A673 (cell line): ENCODE results near the gene NFASC.

ENCODE experiments used
- EZH2 ChIP-seq: fragments of 200-600 bp; sonication (generic); IDR thresholded peaks from 2 replicates; pipeline ENCODE4 v1.6.1; 2017; ENCODE audit warnings: borderline replicate concordance, low read depth, mild to moderate bottlenecking, mixed read lengths, antibody characterized with exemption, low read length; ENCODE audit not compliant: poor library complexity, severe bottlenecking
- TF ChIP-seq, protein P1 (sequence below): fragments of 300-800, 200-600 bp; sonication (generic); conservative IDR thresholded peaks from 2 replicates; pipeline ENCODE4 v1.5.1; 2017; ENCODE audit warnings: low read depth, mild to moderate bottlenecking, antibody characterized with exemption, low read length, moderate library complexity, mixed read lengths

DNA sequence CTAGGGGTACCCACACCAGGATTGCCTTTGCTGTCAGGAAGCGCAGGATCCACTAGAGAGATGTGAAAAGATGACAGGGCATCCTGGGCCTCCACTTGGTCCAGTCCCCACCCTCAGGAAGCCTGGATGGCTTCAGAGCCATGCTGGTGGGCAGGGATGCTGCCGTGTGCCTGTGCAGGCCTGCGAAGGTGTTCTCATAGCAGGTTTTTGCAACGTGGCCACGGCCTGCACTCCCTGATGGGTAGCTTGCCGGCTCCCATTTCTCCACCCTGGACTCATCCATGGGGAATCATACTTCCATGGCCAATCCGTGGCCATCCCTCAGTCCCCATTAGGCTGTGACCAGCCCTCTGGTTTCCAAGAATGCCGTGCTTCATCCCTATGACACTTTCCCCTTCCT is 138.2 kb downstream of the NFASC start:
- TF ChIP-seq, protein P1, sequence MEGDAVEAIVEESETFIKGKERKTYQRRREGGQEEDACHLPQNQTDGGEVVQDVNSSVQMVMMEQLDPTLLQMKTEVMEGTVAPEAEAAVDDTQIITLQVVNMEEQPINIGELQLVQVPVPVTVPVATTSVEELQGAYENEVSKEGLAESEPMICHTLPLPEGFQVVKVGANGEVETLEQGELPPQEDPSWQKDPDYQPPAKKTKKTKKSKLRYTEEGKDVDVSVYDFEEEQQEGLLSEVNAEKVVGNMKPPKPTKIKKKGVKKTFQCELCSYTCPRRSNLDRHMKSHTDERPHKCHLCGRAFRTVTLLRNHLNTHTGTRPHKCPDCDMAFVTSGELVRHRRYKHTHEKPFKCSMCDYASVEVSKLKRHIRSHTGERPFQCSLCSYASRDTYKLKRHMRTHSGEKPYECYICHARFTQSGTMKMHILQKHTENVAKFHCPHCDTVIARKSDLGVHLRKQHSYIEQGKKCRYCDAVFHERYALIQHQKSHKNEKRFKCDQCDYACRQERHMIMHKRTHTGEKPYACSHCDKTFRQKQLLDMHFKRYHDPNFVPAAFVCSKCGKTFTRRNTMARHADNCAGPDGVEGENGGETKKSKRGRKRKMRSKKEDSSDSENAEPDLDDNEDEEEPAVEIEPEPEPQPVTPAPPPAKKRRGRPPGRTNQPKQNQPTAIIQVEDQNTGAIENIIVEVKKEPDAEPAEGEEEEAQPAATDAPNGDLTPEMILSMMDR, result no peak
- no peak for TF ChIP-seq EZH2
